Anterior cingulate cortex (tissue), 58 donors: Measurements from ENCODE around the gene EYA3.

Experiments
- DNase-seq, 58 donors: peaks; one replicate each; lab custom pipeline; 2025; lab: John Stamatoyannopoulos, UW

The EYA3 gene

GRCh38 chr1:27951396-27951795 is 137.0 kb downstream of the EYA3 start:
- DNase-seq = no peak

GRCh38 chr1:27949027-27949426 is 139.4 kb downstream of the EYA3 start:
- no peak for DNase-seq

GRCh38 chr1:27945020-27945419 is 143.4 kb downstream of the EYA3 start:
- DNase-seq = no peak

GRCh38 chr1:27941671-27942540 is 146.5 kb downstream of the EYA3 start:
- DNase-seq = no peak

GRCh38 chr1:27940870-27941560 is 147.4 kb downstream of the EYA3 start:
- DNase-seq = no peak

GRCh38 chr1:27940297-27940696 is 148.1 kb downstream of the EYA3 start:
- no peak for DNase-seq

GRCh38 chr1:27938488-27938887 is 149.9 kb downstream of the EYA3 start:
- DNase-seq = no peak

GRCh38 chr1:27937524-27937836 is 150.9 kb downstream of the EYA3 start:
- DNase-seq = no peak

- DNase-seq = no peak
Observed at GRCh38 chr1:27936370-27936769, 152.0 kb downstream of the EYA3 start.

- no peak for DNase-seq
Observed at GRCh38 chr1:27935721-27936120, 152.7 kb downstream of the EYA3 start.

GRCh38 chr1:27934818-27935549 is 153.4 kb downstream of the EYA3 start, which contains the start of gene SMPDL3B:
SMPDL3B (plus strand) TSS chr1:27935000; CDS start chr1:27935184, 184 bp downstream.
- DNase-seq = peak in 2 of 58 donors; percentile 0 to 22

- DNase-seq = no peak
Observed at GRCh38 chr1:27931759-27932158, 156.7 kb downstream of the EYA3 start.

- DNase-seq = no peak
Observed at GRCh38 chr1:27931184-27931583, 157.2 kb downstream of the EYA3 start.

- no peak for DNase-seq
Observed at GRCh38 chr1:27928216-27928954, 160.0 kb downstream of the EYA3 start.

GRCh38 chr1:27922272-27922671 is 166.1 kb downstream of the EYA3 start:
- DNase-seq = no peak
